Measurements from ENCODE around the gene NAALADL2. TPM values are rescaled to one million over a fixed set of nuclear protein-coding genes. Genes with fewer than 3 reads are reported as not detected.

Gene NAALADL2
- total RNA-seq, 1 donor from 2014 or later, result 59.2 TPM

DNA sequence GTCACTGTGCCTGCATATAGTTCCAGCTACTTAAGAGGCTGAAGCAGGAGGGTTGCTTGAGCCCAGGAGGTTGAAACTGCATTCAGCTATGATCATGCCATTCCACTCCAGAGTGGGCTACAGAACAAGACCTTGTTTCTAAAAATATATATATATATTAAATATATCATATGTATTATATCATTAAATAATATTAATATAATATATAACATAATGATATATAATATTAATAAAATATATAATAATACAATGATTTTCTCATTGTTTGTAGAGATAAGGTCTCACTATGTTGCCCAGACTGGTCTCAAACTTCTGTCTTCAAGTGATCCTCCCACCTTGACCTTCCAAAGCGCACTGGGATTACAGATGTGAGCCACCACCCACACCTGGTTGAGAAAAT lies 101.8 kb downstream of the NAALADL2 start:
- no peak for DNase-seq (ENCODE audit: low spot score)

DNA sequence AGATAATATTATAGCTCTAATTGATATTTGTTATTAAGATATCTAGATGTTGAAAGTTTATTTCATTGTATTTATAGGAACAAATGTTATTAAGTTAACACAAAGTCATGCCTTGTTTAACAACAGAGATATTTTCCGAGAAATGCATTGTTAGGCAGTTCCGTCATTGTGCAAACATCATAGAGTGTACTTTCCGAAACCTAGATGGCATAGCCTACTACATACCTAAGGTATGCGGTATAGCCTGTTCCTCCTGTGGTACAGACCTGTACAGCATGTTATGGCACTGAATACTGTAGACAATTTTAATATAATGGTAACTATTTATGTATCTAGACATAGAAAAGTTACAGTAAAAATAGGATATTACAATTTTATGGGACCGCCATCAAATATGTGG lies 114.3 kb downstream of the NAALADL2 start:
- no peak for DNase-seq (ENCODE audit: low spot score)

DNA sequence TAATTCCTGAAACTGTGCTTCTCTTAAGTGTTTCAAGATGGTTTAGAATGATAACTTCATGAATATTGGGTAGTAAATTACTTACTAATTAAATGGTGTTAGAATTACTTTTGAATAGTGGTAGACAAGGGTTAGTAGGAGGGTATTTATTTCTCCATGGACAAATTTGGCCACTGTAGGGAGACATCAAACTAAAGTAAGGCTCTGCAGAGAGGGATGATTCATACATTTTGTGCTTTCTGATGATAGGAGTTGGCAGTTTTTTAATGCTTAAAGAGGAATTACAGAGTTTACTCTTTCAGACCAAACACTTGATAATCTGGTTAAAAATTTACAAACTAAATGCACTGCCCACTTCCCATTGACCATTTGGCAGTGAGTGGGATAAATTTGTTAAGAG lies 127.6 kb downstream of the NAALADL2 start:
- no peak for DNase-seq (ENCODE audit: low spot score)

DNA sequence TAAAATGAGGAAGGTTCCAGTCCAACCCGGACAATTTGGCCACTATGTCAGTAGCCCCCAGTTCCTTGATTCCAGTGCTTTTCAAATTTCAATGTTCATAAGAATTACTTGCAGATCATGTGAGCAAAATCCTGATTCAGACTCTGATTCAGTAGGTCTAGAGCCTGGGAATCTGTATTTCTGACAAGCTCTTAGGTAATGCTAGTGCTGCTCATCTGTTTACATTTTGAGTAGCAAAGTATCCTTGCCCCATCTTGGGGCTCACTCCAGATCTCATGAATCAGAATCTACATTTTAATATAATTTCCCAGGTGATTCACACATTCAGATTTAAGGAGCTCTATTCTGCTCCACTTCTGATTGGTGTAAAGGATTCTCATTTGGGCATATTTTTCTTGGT lies 142.0 kb downstream of the NAALADL2 start:
- no peak for DNase-seq (ENCODE audit: low spot score)

DNA sequence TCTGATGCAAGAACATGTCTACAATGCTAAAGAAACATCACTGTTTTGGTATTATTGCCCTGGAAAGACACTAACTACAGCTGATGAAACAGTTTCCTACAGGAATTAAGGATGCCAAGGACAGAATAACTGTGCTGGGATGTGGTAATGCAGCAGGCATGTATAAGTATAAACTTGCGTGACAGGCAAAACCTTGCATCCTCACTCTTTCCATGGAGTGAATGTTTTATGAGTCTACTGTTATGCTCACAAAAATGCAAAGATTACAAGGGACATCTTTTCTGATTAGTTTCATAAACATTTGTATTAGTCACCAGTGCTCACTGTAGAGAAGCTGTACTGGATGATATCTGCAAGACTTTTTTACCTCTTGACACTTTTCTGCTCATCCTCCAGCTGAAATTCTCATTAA lies 143.6 kb downstream of the NAALADL2 start:
- no peak for DNase-seq (ENCODE audit: low spot score)

DNA sequence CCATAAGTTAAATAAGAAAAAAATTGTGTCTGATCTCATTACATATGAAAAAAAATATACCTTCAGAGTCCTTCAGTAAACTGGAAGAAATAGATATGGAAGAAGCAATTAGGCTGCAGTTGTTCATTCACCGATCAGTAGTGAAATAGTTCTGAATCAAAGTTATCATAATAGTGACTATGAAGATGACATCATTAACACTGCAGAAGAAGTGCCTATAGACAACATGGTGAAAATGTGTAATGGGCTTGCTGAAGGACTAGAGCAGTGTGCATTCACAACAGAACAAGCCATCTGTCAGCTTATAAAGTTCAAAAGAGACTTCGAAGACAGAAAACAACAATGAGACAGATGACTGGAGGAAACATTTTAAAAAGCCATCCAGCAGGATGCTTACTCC lies 144.5 kb downstream of the NAALADL2 start:
- DNase-seq (ENCODE audit: low spot score), result no peak

DNA sequence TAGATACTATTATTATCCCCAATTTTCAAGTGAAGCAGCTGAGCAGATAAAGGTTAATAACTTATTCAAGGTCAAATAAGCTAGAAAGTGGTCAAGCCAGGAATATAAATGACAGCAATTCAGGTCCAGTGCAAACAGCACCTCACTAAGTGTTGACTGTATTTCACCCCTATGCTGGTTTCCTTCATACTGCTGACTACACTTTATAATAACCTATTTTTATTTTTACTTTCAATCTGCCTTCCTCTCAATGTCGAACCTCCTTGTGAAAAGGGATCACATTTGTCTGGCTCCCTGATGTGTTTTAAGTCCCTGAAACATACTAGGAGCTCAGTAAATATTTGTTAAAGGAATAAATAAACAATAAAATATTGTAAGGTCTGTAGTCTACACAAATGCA lies 146.1 kb downstream of the NAALADL2 start:
- DNase-seq (ENCODE audit: low spot score), result no peak

DNA sequence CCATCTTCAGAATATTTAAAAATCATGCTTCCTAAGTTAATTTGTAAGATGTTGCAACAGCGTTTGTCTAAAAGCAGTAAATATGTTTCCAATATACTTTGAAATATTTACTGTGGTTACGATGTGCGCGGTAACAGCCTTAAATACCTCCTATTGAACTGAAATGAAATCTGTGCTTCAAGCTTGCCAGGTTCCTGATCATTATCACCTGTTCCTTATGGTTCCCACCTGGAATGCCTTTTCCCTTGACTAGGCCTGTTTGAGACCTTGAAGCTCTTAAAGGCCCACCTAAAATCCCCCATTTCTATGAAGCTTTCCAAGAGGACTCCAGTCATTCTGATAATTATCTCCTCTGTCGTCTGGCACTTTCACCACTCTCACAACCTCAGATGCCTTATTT lies 146.7 kb downstream of the NAALADL2 start:
- no peak for DNase-seq (ENCODE audit: low spot score)

DNA sequence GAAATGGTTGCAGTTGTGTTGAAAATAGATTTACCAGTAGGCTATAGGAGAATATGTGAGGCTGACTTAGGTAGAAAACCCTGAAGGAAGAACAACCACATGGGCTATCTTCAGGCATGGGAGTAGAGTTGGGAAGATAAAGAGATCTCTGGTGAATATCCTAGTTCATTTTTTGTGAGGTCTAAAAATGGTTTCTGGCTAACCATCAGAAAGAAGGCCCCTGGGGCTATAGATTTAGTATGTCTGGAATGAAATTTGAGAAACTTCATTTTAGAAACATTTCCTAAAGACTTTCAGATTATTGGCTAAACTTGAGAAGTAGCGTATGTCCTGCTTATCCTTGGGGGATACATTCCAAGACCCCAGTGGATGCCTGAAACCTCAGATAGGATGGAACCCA lies 148.2 kb downstream of the NAALADL2 start:
- no peak for DNase-seq (ENCODE audit: low spot score)

DNA sequence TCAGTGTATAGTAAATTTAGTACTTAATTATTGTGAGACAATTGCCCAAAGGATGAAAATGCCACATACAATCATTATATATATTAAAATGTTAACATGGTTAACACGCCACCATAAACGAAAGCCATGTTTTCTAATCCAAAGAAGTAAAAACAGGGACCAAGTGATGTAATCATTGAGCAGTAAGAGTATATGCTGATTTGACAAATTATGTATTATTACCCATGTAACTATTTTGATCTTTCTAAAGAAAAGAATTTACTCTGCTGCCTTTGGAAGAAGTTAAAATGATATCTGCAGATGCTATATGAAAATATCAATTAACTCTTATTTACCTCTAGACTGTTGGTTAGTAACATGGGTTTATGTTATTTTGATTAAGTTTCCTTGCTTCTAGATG lies 150.2 kb downstream of the NAALADL2 start:
- DNase-seq (ENCODE audit: low spot score), result no peak

DNA sequence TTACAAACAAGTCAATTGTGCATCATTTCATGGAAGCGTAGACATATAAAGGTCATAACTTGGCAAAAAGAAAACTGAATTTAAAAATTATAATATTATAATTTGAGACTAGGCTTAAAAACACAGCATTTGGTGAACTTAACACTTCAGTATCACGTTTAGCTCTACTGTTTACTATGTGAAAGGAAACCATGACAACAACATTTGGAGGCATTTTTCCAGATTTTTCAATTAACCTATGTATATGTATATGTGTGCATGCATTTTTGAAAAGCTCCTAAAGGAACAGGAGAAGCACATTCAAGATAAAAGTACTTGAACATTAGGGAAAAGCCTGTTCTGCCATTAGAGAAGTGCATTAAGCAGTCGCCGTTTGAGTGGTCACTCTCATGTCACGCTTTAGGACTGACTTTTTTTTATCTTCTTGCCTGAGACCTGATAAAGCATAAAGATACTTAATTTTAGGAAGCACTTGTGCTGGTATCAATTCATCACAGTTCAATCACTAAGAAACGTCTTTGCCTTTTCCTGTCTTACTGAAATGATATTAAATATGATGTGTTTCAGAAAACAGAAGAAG lies 156.0 kb downstream of the NAALADL2 start:
- DNase-seq (ENCODE audit: low spot score), result no peak

DNA sequence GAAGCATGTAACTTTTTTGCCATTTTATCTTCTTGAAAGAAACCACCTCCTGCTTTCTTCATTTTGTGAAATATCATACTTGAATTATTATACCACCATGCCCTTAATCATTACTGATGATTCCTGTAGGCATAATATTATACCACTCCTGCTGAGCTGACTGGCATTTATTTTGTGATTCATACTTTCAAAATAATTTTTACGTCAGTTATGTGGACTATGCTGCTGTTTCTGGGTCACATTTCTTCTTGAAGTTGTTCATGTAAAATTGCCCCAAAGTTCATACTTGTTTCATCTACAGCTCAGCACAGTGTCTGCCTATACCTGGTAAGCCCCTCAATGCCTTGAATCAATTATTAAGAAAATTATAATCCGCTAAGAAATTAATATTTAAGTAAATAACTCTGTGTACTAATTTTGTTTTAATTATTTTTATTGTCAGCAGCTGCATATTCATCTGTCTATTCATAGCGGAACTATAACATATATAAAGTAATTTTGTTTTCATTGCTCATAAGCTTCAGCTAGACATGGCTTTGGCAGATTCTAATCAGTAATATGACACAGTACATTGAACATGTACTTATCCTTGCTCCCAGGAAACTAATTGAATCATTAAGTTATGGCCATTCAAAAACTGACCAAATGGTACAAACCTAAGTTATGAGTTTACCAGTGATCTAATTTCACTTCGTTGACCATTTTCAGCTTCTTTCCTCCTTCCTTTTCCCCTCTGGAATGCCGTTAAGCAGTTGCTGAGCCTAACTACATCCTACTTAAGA lies 160.0 kb downstream of the NAALADL2 start:
- DNase-seq (ENCODE audit: low spot score), result no peak

DNA sequence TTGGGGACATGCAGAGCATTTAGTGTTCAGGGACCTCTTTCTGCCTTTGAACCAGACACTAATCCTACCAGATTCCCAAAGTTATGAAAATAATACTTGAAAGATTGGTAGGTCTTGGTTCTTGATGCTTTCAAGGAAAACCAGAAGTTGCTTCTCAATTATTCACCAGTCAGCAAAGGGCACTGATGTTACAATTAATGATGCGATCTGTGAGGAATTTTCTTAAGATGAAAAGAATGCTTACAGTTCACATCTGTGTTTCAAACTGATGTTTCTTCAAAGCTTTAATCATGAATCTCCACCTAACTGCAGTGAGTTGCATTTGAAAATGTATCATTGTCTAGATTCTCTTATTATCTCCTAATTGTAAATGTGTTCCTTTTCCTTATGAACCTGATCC lies 161.0 kb downstream of the NAALADL2 start:
- no peak for DNase-seq (ENCODE audit: low spot score)

DNA sequence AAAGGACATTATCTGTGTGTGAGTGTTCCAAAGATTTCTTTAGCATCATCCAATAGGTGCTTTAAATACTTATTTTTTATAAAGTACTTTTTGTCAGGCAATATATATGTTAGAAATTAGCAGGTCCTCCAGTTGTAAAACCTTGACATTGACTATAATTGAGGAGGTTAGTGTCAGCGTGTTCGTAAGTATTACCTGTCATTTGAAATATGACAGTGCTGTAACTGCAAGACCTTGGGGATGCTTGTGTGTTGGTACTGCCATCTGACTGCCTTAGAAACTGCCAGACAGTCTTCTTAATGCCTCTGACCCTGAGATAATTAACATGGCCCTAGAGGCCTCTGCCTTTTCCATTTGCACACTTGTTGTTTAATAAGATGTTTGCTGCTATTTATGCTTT lies 170.7 kb downstream of the NAALADL2 start:
- DNase-seq (ENCODE audit: low spot score), result no peak

DNA sequence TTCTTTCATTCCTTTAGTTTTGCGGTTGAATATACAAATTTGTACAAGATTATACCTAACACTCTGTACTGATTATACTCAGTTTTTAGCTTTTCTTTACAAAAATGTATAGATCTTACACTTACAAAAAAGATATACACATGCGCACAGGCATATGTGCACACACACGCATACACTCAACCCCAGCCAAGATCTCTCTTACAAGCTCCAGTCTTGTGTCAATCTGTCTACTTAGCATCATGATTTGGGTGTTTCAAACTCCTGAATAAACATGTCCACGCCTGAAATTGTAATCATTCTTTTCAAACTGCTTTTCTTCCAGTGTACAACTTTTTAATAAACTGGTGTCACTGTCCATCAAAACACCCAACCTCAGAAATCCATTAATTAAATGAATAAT lies 180.7 kb downstream of the NAALADL2 start:
- DNase-seq (ENCODE audit: low spot score), result no peak

DNA sequence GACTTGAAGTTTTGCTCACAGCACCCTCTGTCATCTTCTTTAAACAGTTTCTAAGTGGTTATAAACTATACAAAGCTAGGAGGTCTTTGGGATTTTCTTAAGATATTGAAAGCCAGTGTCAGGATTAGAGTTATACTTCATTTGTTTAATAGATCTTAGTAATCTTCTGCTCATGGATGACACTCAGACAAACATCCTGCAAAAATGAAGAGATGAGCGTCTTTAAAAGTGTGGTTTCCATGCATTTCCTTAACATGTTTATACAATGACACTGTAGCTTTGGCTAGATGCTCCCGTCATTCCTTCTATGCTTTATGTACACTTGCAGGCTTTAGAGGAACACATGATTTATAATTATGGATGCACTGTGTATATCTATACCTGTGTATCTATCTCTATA lies 182.2 kb downstream of the NAALADL2 start:
- no peak for DNase-seq (ENCODE audit: low spot score)

DNA sequence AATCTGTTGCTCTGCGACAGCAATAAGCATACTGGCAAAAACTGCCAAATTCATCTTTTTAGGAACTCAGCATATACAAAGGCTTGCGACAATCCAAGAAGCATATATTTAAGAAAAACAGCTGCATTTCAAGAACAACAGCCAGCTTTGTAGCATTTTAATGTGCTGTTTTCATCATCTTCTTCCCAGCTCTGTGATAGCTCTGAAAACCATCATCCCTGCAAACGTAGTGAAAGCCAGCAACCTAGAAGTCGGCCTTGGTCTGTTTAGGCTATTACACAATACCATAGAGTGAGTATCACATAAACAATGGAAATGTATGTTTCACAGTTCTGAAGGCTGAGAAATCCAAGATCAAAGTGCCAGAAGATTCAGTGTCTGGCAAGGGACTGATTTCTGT lies 187.5 kb downstream of the NAALADL2 start:
- DNase-seq (ENCODE audit: low spot score), result no peak

DNA sequence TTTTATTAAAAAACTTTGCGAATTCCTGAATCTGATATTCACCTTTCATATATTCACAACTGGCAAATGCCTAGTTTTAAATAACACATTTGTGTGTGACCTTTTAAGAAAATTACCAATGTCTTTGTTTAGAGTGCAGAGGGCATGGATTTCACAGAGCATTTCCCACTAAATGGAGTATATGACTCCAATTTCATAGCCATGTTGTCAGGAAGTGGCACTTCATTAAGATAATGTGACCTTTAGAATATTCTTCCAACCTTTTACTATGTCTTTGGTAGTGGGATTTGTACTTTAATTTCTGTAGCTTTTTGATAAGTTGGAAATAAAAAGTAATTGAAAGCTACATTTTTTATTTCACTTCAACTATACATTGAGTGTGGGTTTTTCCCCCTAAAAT lies 188.7 kb downstream of the NAALADL2 start:
- no peak for DNase-seq (ENCODE audit: low spot score)

DNA sequence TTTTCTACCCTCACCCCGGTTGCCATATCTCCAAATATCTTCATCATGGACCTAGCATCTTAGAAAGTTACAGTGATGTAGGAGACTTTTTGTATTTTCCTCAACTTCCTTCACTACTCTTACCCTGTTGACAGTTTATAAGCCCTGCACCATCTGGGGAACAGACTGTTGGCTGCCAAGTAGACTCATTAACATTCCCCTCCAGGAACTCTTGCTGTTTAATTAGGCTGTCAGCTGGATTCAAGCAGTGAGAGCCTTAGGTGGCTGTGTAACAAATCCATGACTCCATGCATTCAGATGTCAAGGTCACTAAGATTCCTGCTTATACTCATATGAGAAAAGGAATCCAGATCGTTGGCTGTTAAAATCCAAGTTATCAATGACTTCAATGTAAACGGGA lies 198.3 kb downstream of the NAALADL2 start:
- DNase-seq (ENCODE audit: low spot score), result no peak

DNA sequence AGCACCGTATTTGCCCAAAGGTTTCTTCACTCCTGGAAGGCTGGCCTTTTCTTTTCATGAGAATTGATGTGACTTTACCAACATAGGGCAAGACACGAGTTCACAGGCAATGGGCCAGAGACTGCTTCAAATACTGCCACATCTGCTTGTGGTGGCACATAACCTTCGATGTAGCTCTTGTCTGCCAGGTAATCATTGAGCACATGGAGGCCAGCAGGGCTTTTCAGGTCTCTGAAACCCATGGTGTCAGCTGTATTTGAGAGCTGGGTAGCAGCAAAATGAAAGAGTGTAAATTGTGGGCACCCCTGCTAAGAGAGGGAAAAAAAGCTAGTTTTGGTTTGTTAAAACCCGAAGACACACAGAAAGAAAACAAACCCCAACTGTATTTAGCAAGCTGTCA lies 200.7 kb downstream of the NAALADL2 start:
- DNase-seq (ENCODE audit: low spot score), result no peak

DNA sequence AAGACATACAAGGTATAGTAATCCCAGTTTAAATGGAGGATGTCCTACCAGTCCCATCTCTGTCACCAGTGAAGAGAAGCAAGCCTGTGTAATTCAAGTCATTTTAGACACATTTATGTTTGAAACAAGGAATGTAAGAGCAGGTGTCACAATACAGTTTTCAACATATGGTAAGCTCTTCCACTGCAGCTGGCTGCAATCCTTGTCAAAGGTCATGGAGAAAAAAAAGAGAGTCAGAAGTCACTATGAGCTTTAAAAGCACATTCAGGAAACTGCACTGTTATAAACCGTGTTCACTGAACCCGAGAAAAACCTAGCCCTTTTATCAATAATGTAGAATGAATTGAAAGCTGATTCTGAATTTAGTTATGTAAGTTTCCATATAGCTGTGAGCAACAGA lies 206.4 kb downstream of the NAALADL2 start:
- DNase-seq (ENCODE audit: low spot score), result no peak

DNA sequence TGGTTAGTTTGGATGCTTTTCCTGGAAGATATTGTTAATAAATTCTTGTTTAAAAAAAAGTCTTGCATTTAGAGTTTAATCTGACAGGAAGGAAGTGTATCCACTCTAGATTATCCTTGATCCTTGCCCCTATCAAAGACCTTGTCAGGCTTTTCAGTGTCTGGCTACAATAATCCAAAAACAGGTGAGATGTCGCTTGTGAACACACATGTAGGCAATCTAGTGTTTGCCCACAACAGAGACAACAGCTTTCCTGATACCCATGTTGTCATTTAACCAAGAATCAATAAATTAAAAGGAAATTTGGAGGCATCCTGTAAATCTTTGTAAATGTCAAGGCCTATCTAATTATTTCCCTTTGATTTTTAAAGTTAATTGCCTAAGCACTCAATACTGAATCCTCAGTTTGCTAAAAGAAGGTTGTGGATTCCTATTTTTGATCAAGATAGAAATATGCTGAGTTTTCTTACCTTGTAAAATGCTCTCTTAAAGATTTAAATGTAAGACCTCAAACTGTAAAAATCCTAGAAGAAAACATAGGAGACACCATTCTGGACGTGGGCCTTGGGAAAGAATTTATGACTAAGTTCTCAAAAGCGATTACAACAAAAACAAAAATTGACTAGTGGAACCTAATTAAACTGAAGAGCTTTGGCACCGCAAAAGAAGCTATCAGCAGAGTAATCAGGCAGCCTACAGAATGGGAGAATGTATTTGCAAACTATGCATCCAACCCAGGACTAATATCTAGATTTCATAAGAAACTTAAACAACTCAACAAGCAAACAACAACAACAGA lies 207.7 kb downstream of the NAALADL2 start:
- no peak for DNase-seq (ENCODE audit: low spot score)

DNA sequence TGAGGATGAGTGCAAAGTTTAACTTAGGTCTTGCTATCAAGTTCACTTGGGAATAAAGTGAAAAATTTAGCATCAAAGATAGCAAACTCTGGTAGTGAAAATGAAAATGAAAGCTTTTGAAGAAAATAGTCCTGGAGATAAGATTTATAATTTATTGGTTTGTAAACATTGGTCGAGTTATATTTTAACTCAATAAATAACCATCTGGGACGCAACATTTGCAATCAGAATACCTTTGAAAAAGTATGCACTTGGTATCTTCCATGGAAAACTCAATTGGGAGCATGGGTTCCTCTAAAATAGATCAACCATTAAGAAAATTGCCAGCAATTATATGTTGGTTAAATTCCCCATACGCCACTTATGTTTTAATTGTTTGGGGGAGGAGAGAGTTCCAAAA lies 209.5 kb downstream of the NAALADL2 start:
- no peak for DNase-seq (ENCODE audit: low spot score)
